ENCODE measurements around the gene USP16.

DNA sequence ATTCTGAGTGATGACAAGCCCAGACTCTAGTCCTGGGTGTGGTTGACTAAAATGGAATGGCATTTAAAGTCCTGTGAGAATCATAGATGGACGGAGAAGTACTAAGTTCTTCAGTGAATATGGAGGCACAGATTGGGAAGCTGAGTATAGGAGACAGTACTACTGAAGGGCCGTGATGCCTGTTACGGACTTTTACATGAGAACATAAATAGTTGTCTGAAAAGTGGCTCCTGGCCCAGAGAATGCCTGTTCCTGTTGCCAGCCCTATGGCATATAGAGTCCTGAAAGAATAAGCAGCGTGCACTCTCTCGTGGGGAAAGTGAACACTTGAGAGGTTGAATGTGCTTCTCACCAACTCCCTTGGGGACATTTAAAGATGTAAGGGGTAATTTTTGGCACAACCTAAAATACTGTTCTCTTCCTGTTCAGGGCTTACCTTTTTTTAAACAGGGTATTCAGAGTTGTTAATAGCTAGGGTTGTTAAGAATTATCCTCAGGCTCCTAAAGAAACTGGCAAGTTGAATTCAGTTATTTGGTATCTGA is 28.6 kb downstream of the USP16 start:
- TF ChIP-seq, protein P1, sequence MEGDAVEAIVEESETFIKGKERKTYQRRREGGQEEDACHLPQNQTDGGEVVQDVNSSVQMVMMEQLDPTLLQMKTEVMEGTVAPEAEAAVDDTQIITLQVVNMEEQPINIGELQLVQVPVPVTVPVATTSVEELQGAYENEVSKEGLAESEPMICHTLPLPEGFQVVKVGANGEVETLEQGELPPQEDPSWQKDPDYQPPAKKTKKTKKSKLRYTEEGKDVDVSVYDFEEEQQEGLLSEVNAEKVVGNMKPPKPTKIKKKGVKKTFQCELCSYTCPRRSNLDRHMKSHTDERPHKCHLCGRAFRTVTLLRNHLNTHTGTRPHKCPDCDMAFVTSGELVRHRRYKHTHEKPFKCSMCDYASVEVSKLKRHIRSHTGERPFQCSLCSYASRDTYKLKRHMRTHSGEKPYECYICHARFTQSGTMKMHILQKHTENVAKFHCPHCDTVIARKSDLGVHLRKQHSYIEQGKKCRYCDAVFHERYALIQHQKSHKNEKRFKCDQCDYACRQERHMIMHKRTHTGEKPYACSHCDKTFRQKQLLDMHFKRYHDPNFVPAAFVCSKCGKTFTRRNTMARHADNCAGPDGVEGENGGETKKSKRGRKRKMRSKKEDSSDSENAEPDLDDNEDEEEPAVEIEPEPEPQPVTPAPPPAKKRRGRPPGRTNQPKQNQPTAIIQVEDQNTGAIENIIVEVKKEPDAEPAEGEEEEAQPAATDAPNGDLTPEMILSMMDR (IDR thresholded peaks at IDR 0.05; ENCODE audit: borderline replicate concordance, extremely low read depth, low read length, poor library complexity, severe bottlenecking): no peak
- TF ChIP-seq EZH2 (IDR thresholded peaks at IDR 0.05; ENCODE audit: borderline replicate concordance, low read depth, low read length, severe bottlenecking): no peak

All from DND-41 (cell line).